WTC11 (cell line): ENCODE measurements around the gene TOX2. TPM values are rescaled to one million over a fixed set of nuclear protein-coding genes. Genes with fewer than 3 reads are reported as not detected.

Experiments used
- ATAC-seq: fragments of 200-7000 bp; cut with Tn5 transposase; 2 replicates; pipeline ENCODE4 v1.10.0; 2021; ENCODE audit warnings: mild to moderate bottlenecking, moderate library complexity
- CTCF ChIA-PET: fragments of 300-600 bp; sonication (Branson Sonifier 250); formaldehyde crosslinking; loops from one replicate; lab custom pipeline; 2021; ENCODE audit warnings: antibody characterized with exemption; lab: Charles Lee
- POLR2A ChIA-PET: fragments of 350-600 bp; sonication (Branson Sonifier 250); formaldehyde crosslinking; loops from one replicate; lab custom pipeline; 2021; ENCODE audit warnings: antibody characterized with exemption; lab: Charles Lee
- DNase-seq: peaks from one replicate; pipeline ENCODE4 v3.0.0; 2021; ENCODE audit warnings: low spot score
- H3K27ac Mint-ChIP-seq: 2 replicates; pipeline ENCODE4 v1.8.0; 2021; ENCODE audit warnings: mixed read lengths
- H3K27me3 Mint-ChIP-seq: 2 replicates; pipeline ENCODE4 v1.8.0; 2021; ENCODE audit warnings: low read depth, mild to moderate bottlenecking, moderate library complexity, mixed read lengths
- H3K36me3 Mint-ChIP-seq: 2 replicates; pipeline ENCODE4 v1.8.0; 2021; ENCODE audit warnings: mixed read lengths
- H3K4me1 Mint-ChIP-seq: 2 replicates; pipeline ENCODE4 v1.8.0; 2022; ENCODE audit warnings: mixed read lengths
- H3K4me3 Mint-ChIP-seq: 2 replicates; pipeline ENCODE4 v1.8.0; 2021; ENCODE audit warnings: mild to moderate bottlenecking, moderate library complexity, mixed read lengths
- H3K9me3 Mint-ChIP-seq: 2 replicates; pipeline ENCODE4 v1.8.0; 2021; ENCODE audit warnings: mixed read lengths
- JAZF1 ChIP-seq: fragments of 250-450 bp; sonication (Bioruptor Pico); IDR thresholded peaks from 2 replicates; pipeline ENCODE4 v1.9.0; 2021; ENCODE audit warnings: moderate library complexity, mild to moderate bottlenecking, inconsistent platforms
- NR3C1 ChIP-seq: sonication (generic); formaldehyde crosslinking; conservative IDR thresholded peaks from 2 replicates; pipeline ENCODE4 v1.8.1; 2023; ENCODE audit warnings: low read depth, mild to moderate bottlenecking, missing genetic modification reagents
- RELA ChIP-seq: sonication (generic); formaldehyde crosslinking; IDR thresholded peaks from 2 replicates; pipeline ENCODE4 v1.8.1; 2022; ENCODE audit warnings: missing genetic modification reagents, mild to moderate bottlenecking, borderline replicate concordance
- SMAD3 ChIP-seq: sonication (generic); formaldehyde crosslinking; IDR thresholded peaks from 2 replicates; pipeline ENCODE4 v1.8.0; 2022; ENCODE audit warnings: missing genetic modification reagents, mild to moderate bottlenecking, borderline replicate concordance
- TP53 ChIP-seq: sonication (generic); formaldehyde crosslinking; IDR thresholded peaks from 2 replicates; pipeline ENCODE4 v1.8.1; 2023; ENCODE audit warnings: mild to moderate bottlenecking, missing genetic modification reagents
- ZBTB21 ChIP-seq: sonication (generic); formaldehyde crosslinking; IDR thresholded peaks from 2 replicates; pipeline ENCODE4 v1.8.1; 2023; ENCODE audit warnings: mild to moderate bottlenecking, missing genetic modification reagents, borderline replicate concordance
- ZNF317 ChIP-seq: sonication (generic); formaldehyde crosslinking; IDR thresholded peaks from 2 replicates; pipeline ENCODE4 v1.8.1; 2023; ENCODE audit warnings: low read depth, mild to moderate bottlenecking, moderate library complexity, missing genetic modification reagents, borderline replicate concordance
- ZNF396 ChIP-seq: fragments of 250-450 bp; sonication (Bioruptor Pico); IDR thresholded peaks from 2 replicates; pipeline ENCODE4 v1.8.0; 2021; ENCODE audit warnings: mild to moderate bottlenecking, moderate library complexity, borderline replicate concordance
- ZNF671 ChIP-seq: fragments of 250-450 bp; sonication (Bioruptor Pico); IDR thresholded peaks from 2 replicates; pipeline ENCODE4 v1.8.0; 2021; ENCODE audit warnings: mild to moderate bottlenecking
- total RNA-seq: library from RNA; stranded (reverse); gene quantifications from 3 replicates; pipeline ENCODE4 v1.2.3, GENCODE V29; 2021
- TF ChIP-seq, protein P1 (sequence below): sonication (generic); formaldehyde crosslinking; IDR thresholded peaks from 2 replicates; pipeline ENCODE4 v1.8.1; 2023; ENCODE audit warnings: mild to moderate bottlenecking, moderate library complexity, missing genetic modification reagents
- TF ChIP-seq, protein P2 (sequence below): sonication (generic); formaldehyde crosslinking; IDR thresholded peaks from 2 replicates; pipeline ENCODE4 v1.8.1; 2023; ENCODE audit warnings: mild to moderate bottlenecking, missing genetic modification reagents
- TF ChIP-seq, protein P3 (sequence below): fragments of 250-450 bp; sonication (Bioruptor Pico); IDR thresholded peaks from 2 replicates; pipeline ENCODE4 v1.8.0; 2021; ENCODE audit warnings: mild to moderate bottlenecking
- TF ChIP-seq, protein P4 (sequence below): sonication (generic); formaldehyde crosslinking; IDR thresholded peaks from 2 replicates; pipeline ENCODE4 v1.8.0; 2022; ENCODE audit warnings: mild to moderate bottlenecking, missing genetic modification reagents
- TF ChIP-seq, protein P5 (sequence below): sonication (generic); formaldehyde crosslinking; IDR thresholded peaks from 2 replicates; pipeline ENCODE4 v1.8.1; 2022; ENCODE audit warnings: low read depth, mild to moderate bottlenecking, moderate library complexity, missing genetic modification reagents, borderline replicate concordance
- TF ChIP-seq, protein P6 (sequence below): sonication (generic); formaldehyde crosslinking; IDR thresholded peaks from 2 replicates; pipeline ENCODE4 v1.8.0; 2022; ENCODE audit warnings: mild to moderate bottlenecking, missing genetic modification reagents
- TF ChIP-seq, protein P7 (sequence below): sonication (generic); formaldehyde crosslinking; IDR thresholded peaks from 2 replicates; pipeline ENCODE4 v1.8.0; 2023; ENCODE audit warnings: missing genetic modification reagents, mild to moderate bottlenecking, borderline replicate concordance

The TOX2 gene
- total RNA-seq, 1 experiment from 2014 or later, result 3.4 TPM

DNA sequence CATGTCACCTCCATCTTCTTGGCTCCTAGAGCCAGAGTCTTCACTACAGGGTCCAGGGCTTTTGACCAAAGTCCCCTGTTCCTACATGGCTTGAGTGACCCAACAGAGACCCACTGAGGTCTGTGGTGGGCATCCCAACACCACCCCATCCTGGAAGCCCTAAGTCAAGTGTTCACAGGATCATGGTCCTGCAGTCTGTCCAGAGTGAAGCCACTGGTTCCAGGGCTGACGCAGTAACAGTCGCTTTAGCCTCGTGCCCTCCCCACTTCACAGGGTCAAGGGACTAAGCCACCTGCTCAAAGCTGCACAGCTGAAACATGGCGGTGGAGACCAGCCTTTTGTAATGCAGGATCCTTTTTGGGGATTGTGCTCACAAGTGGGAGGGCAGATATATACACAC lies 138.4 kb downstream of the TOX2 start:
- Mint-ChIP-seq H3K9me3 (peaks cover 4% of the 10 kb centered on the region; the same call in 1 of the 2 replicates), H3K36me3 (0 out of 2 replicates have a peak, but pooled peaks cover 3% of the 10 kb centered on the region), H3K27me3 (no peaks in the 10 kb centered on the region; the same call in 1 of the 2 replicates), H3K4me3 (no peak overlapping the region), H3K4me1 (no peaks in the 10 kb centered on the region), H3K27ac (no peak overlapping the region)
- ATAC-seq (no peak), DNase-seq (no peak)
- ChIA-PET CTCF (no interaction called here), POLR2A (no interaction called here)
- TF ChIP-seq, protein P1, sequence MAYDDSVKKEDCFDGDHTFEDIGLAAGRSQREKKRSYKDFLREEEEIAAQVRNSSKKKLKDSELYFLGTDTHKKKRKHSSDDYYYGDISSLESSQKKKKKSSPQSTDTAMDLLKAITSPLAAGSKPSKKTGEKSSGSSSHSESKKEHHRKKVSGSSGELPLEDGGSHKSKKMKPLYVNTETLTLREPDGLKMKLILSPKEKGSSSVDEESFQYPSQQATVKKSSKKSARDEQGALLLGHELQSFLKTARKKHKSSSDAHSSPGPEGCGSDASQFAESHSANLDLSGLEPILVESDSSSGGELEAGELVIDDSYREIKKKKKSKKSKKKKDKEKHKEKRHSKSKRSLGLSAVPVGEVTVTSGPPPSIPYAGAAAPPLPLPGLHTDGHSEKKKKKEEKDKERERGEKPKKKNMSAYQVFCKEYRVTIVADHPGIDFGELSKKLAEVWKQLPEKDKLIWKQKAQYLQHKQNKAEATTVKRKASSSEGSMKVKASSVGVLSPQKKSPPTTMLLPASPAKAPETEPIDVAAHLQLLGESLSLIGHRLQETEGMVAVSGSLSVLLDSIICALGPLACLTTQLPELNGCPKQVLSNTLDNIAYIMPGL (CRISPR knock-in tag), result no peak
- TF ChIP-seq, protein P2, sequence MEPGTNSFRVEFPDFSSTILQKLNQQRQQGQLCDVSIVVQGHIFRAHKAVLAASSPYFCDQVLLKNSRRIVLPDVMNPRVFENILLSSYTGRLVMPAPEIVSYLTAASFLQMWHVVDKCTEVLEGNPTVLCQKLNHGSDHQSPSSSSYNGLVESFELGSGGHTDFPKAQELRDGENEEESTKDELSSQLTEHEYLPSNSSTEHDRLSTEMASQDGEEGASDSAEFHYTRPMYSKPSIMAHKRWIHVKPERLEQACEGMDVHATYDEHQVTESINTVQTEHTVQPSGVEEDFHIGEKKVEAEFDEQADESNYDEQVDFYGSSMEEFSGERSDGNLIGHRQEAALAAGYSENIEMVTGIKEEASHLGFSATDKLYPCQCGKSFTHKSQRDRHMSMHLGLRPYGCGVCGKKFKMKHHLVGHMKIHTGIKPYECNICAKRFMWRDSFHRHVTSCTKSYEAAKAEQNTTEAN (CRISPR knock-in tag), result no peak
- TF ChIP-seq, protein P3, sequence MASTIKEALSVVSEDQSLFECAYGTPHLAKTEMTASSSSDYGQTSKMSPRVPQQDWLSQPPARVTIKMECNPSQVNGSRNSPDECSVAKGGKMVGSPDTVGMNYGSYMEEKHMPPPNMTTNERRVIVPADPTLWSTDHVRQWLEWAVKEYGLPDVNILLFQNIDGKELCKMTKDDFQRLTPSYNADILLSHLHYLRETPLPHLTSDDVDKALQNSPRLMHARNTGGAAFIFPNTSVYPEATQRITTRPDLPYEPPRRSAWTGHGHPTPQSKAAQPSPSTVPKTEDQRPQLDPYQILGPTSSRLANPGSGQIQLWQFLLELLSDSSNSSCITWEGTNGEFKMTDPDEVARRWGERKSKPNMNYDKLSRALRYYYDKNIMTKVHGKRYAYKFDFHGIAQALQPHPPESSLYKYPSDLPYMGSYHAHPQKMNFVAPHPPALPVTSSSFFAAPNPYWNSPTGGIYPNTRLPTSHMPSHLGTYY (CRISPR knock-in tag), result no peak
- TF ChIP-seq, protein P4, sequence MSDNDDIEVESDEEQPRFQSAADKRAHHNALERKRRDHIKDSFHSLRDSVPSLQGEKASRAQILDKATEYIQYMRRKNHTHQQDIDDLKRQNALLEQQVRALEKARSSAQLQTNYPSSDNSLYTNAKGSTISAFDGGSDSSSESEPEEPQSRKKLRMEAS (CRISPR knock-in tag), result no peak
- no peak for TF ChIP-seq ZNF396 (CRISPR knock-in tag)
- TF ChIP-seq, protein P5, sequence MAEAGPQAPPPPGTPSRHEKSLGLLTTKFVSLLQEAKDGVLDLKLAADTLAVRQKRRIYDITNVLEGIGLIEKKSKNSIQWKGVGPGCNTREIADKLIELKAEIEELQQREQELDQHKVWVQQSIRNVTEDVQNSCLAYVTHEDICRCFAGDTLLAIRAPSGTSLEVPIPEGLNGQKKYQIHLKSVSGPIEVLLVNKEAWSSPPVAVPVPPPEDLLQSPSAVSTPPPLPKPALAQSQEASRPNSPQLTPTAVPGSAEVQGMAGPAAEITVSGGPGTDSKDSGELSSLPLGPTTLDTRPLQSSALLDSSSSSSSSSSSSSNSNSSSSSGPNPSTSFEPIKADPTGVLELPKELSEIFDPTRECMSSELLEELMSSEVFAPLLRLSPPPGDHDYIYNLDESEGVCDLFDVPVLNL, result no peak
- TF ChIP-seq, protein P6, sequence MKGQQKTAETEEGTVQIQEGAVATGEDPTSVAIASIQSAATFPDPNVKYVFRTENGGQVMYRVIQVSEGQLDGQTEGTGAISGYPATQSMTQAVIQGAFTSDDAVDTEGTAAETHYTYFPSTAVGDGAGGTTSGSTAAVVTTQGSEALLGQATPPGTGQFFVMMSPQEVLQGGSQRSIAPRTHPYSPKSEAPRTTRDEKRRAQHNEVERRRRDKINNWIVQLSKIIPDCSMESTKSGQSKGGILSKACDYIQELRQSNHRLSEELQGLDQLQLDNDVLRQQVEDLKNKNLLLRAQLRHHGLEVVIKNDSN (CRISPR knock-in tag), result no peak
- TF ChIP-seq ZNF317, result no peak
- no peak for TF ChIP-seq SMAD3 (CRISPR knock-in tag)
- no peak for TF ChIP-seq JAZF1 (CRISPR knock-in tag)
- TF ChIP-seq TP53, result no peak
- TF ChIP-seq ZNF671 (CRISPR knock-in tag), result no peak
- no peak for TF ChIP-seq ZBTB21 (CRISPR knock-in tag)
- TF ChIP-seq RELA (CRISPR knock-in tag), result no peak
- TF ChIP-seq, protein P7, sequence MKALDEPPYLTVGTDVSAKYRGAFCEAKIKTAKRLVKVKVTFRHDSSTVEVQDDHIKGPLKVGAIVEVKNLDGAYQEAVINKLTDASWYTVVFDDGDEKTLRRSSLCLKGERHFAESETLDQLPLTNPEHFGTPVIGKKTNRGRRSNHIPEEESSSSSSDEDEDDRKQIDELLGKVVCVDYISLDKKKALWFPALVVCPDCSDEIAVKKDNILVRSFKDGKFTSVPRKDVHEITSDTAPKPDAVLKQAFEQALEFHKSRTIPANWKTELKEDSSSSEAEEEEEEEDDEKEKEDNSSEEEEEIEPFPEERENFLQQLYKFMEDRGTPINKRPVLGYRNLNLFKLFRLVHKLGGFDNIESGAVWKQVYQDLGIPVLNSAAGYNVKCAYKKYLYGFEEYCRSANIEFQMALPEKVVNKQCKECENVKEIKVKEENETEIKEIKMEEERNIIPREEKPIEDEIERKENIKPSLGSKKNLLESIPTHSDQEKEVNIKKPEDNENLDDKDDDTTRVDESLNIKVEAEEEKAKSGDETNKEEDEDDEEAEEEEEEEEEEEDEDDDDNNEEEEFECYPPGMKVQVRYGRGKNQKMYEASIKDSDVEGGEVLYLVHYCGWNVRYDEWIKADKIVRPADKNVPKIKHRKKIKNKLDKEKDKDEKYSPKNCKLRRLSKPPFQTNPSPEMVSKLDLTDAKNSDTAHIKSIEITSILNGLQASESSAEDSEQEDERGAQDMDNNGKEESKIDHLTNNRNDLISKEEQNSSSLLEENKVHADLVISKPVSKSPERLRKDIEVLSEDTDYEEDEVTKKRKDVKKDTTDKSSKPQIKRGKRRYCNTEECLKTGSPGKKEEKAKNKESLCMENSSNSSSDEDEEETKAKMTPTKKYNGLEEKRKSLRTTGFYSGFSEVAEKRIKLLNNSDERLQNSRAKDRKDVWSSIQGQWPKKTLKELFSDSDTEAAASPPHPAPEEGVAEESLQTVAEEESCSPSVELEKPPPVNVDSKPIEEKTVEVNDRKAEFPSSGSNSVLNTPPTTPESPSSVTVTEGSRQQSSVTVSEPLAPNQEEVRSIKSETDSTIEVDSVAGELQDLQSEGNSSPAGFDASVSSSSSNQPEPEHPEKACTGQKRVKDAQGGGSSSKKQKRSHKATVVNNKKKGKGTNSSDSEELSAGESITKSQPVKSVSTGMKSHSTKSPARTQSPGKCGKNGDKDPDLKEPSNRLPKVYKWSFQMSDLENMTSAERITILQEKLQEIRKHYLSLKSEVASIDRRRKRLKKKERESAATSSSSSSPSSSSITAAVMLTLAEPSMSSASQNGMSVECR (CRISPR knock-in tag), result no peak
- no peak for TF ChIP-seq NR3C1 (CRISPR knock-in tag)
